HG02870 (cell line): ENCODE data around the gene URB1.
A peak's percentile ranks its signal among the peaks of the same experiment; 100 is the strongest.
"Not testable (repeated sequence)": the region's sequence is repeated elsewhere in the genome, so short reads cannot be mapped to it uniquely, and the experiment has no call there.

ENCODE experiments used
- ATAC-seq: cut with Tn5 transposase; IDR thresholded peaks from one replicate; pipeline ENCODE4 v1.9.1; 2021; ENCODE audit warnings: mild to moderate bottlenecking, moderate library complexity; ENCODE audit not compliant: unreplicated experiment

Gene URB1

DNA sequence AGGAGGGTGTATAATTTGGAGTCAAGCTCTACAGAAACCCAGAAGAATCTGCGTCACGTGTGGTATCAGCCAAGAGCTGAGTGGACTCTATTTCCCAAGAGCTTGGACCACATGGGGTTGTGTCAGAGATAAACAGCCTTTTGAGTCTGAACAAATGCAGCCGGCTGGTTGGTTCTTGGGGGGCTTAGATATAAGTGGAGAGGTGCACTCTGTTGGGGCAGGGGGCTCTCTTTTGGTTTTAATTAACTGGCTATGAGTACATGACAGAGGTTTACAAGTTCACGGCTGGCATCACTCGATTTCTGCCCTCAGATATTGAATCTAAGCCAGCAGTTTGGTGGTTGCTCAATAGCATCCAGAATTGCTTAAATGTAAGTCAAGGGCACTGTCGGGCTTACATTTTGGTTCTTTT is 94.7 kb downstream of the URB1 start:
- ATAC-seq, result no peak

- ATAC-seq, result no peak
Measured at GRCh38 chr21:32297449-32297848, 95.4 kb downstream of the URB1 start.

- ATAC-seq, result no peak
Measured at GRCh38 chr21:32285476-32285875, 107.3 kb downstream of the URB1 start.

GRCh38 chr21:32282992-32283391 is 109.8 kb downstream of the URB1 start:
- ATAC-seq, result no peak

DNA sequence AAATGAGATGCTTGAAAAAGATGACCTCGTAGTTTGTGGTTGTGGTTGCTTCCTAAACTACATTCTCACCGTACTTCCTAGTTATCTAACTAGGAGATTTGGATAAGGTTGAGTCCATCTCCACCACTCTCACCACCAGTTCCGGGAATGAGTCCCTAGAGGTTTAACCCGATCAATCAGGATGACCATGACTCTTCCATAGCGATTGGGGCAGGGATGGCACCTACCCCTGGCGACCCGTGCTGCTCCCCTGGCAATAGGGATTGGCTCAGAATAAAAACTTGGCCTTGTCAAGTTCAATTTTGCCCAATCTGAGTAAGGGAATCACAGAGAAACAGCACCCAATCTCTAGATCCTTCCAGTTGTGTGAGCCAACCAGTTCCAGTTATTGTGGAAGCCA is 111.3 kb downstream of the URB1 start:
- no peak for ATAC-seq

GRCh38 chr21:32279377-32279680 is 113.5 kb downstream of the URB1 start:
- ATAC-seq, result peak; percentile 24

- peak; percentile 89 for ATAC-seq
Measured at GRCh38 chr21:32278518-32279376, 114.1 kb downstream of the URB1 start, which contains the start of gene MIS18A. MIS18A (minus strand) TSS chr21:32279049; CDS start chr21:32279014, 35 bp downstream.

DNA sequence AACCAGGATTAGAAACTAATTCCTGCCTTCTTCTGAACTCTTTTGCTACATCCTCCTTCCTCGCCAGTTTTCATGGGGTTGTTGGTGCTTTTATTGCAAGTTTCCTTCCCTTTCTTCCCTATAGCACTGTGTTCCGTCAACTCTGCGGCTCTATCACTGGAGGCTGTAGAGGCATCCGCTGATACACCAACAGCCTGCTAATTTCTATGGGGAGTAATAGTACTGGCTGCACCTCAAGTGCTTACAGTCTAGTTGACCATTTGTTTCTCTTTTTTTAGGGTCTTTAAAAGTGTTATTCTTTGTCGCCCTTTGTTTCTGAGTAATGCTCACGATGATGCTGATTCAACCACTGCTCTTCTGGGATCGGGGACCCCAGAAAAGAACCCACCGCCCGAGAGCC is 114.7 kb downstream of the URB1 start:
- no peak for ATAC-seq

- ATAC-seq, result no peak
Measured at GRCh38 chr21:32276671-32277070, 116.1 kb downstream of the URB1 start.

DNA sequence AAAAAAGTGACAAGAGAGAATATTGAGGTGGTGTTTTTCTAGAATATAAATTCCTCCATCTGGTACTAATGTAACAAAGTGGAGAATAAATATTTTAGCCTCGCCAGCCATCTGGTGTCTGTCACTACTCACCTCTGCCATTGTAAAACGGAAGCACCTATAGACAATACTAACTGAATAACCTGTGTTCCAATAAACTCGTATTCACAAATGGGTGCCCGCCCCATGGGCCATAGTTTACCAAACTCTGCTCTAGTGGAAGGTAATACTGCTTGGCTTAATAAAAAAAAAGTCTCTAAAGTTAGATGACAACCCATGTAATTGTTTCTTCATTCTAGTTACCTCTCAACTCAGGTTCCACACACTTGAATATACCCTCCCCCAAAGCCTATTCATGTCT is 122.1 kb downstream of the URB1 start:
- no peak for ATAC-seq

DNA sequence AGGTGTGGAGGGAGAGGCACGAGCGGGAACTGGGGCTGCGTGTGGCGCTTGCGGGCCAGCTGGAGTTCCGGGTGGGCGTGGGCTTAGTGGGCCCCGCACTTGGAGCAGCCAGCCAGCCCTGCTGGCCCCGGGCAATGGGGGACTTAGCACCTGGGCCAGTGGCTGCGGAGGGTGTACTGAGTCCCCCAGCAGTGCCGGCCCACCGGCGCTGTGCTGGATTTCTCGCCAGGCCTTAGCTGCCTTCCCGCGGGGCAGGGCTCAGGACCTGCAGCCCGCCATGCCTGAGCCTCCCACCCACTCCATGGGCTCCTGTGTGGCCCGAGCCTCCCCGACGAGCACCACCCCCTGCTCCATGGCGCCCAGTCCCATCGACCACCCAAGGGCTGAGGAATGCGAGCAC is 127.5 kb downstream of the URB1 start:
- not testable (repeated sequence) for ATAC-seq

GRCh38 chr21:32261929-32262328 is 130.9 kb downstream of the URB1 start:
- no peak for ATAC-seq
